ENCODE results near the gene ASB16. TPM values are rescaled to one million over a fixed set of nuclear protein-coding genes. Genes with fewer than 3 reads are reported as not detected.

Gene ASB16
- total and polyA plus RNA-seq, 9 of the 15 experiments (the other 6 are each of a cell fraction or from before 2014, with no cell fraction given): 0.03 to 0.07 TPM; not detected in 7

DNA sequence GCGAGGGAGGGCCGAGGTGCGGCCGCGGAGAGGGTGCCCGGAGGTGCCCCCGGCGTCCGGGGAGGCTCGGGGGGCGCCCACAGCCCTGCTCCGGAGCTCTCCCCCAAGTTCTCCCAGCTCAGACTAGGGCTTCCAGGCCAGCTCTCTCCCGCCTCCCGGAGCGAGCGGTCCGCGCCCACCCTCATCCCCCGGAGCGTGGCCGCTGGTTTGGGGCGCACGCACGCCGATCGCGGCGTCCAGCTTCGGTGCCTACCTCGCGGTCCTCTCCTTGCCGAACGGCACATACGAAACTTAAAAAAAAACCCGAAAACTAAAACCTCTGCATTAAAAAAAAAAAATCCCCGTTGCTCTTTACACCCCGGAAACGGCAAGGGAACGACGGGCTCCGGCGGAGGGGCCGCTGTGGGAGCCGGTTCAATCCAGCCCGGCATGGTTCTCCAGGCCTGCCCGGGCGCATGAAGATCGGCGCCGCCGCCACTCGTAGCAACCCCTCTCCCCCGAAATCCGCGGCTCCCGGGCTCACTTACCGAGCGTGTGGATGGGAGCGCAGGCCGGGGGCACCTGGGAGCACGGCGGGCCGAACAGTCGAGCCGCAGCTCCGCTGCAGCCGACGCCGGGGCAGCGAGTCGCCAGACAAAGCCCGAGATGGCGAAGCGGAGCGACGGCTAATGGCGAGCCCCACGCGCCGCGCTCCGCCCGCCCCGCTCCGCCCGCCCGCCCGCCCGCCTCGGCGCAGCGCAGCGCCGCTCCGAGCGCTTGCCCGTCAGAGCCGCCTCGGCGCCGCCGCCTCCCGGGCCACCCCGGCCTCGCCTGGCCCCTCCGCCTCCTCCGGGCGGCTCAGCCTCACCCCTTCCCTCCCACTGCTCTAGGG, 49.9 kb downstream of the ASB16 start (continued):
- TF ChIP-seq, protein P1, sequence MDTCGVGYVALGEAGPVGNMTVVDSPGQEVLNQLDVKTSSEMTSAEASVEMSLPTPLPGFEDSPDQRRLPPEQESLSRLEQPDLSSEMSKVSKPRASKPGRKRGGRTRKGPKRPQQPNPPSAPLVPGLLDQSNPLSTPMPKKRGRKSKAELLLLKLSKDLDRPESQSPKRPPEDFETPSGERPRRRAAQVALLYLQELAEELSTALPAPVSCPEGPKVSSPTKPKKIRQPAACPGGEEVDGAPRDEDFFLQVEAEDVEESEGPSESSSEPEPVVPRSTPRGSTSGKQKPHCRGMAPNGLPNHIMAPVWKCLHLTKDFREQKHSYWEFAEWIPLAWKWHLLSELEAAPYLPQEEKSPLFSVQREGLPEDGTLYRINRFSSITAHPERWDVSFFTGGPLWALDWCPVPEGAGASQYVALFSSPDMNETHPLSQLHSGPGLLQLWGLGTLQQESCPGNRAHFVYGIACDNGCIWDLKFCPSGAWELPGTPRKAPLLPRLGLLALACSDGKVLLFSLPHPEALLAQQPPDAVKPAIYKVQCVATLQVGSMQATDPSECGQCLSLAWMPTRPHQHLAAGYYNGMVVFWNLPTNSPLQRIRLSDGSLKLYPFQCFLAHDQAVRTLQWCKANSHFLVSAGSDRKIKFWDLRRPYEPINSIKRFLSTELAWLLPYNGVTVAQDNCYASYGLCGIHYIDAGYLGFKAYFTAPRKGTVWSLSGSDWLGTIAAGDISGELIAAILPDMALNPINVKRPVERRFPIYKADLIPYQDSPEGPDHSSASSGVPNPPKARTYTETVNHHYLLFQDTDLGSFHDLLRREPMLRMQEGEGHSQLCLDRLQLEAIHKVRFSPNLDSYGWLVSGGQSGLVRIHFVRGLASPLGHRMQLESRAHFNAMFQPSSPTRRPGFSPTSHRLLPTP (IDR thresholded peaks at IDR 0.05; ENCODE audit: borderline replicate concordance, extremely low read depth, insufficient read length): no peak
- TF ChIP-seq, protein P2, sequence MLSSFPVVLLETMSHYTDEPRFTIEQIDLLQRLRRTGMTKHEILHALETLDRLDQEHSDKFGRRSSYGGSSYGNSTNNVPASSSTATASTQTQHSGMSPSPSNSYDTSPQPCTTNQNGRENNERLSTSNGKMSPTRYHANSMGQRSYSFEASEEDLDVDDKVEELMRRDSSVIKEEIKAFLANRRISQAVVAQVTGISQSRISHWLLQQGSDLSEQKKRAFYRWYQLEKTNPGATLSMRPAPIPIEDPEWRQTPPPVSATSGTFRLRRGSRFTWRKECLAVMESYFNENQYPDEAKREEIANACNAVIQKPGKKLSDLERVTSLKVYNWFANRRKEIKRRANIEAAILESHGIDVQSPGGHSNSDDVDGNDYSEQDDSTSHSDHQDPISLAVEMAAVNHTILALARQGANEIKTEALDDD (IDR thresholded peaks at IDR 0.05): no peak
- TF ChIP-seq MIER1 (IDR thresholded peaks at IDR 0.05; ENCODE audit: low read depth): no peak
- TF ChIP-seq, protein P3, sequence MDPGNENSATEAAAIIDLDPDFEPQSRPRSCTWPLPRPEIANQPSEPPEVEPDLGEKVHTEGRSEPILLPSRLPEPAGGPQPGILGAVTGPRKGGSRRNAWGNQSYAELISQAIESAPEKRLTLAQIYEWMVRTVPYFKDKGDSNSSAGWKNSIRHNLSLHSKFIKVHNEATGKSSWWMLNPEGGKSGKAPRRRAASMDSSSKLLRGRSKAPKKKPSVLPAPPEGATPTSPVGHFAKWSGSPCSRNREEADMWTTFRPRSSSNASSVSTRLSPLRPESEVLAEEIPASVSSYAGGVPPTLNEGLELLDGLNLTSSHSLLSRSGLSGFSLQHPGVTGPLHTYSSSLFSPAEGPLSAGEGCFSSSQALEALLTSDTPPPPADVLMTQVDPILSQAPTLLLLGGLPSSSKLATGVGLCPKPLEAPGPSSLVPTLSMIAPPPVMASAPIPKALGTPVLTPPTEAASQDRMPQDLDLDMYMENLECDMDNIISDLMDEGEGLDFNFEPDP (CRISPR knock-in tag; IDR thresholded peaks at IDR 0.05): no peak
- TF ChIP-seq, protein P4, sequence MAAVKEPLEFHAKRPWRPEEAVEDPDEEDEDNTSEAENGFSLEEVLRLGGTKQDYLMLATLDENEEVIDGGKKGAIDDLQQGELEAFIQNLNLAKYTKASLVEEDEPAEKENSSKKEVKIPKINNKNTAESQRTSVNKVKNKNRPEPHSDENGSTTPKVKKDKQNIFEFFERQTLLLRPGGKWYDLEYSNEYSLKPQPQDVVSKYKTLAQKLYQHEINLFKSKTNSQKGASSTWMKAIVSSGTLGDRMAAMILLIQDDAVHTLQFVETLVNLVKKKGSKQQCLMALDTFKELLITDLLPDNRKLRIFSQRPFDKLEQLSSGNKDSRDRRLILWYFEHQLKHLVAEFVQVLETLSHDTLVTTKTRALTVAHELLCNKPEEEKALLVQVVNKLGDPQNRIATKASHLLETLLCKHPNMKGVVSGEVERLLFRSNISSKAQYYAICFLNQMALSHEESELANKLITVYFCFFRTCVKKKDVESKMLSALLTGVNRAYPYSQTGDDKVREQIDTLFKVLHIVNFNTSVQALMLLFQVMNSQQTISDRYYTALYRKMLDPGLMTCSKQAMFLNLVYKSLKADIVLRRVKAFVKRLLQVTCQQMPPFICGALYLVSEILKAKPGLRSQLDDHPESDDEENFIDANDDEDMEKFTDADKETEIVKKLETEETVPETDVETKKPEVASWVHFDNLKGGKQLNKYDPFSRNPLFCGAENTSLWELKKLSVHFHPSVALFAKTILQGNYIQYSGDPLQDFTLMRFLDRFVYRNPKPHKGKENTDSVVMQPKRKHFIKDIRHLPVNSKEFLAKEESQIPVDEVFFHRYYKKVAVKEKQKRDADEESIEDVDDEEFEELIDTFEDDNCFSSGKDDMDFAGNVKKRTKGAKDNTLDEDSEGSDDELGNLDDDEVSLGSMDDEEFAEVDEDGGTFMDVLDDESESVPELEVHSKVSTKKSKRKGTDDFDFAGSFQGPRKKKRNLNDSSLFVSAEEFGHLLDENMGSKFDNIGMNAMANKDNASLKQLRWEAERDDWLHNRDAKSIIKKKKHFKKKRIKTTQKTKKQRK (IDR thresholded peaks at IDR 0.05; ENCODE audit: borderline replicate concordance, low read depth, low read length): no peak
- TF ChIP-seq, protein P5, sequence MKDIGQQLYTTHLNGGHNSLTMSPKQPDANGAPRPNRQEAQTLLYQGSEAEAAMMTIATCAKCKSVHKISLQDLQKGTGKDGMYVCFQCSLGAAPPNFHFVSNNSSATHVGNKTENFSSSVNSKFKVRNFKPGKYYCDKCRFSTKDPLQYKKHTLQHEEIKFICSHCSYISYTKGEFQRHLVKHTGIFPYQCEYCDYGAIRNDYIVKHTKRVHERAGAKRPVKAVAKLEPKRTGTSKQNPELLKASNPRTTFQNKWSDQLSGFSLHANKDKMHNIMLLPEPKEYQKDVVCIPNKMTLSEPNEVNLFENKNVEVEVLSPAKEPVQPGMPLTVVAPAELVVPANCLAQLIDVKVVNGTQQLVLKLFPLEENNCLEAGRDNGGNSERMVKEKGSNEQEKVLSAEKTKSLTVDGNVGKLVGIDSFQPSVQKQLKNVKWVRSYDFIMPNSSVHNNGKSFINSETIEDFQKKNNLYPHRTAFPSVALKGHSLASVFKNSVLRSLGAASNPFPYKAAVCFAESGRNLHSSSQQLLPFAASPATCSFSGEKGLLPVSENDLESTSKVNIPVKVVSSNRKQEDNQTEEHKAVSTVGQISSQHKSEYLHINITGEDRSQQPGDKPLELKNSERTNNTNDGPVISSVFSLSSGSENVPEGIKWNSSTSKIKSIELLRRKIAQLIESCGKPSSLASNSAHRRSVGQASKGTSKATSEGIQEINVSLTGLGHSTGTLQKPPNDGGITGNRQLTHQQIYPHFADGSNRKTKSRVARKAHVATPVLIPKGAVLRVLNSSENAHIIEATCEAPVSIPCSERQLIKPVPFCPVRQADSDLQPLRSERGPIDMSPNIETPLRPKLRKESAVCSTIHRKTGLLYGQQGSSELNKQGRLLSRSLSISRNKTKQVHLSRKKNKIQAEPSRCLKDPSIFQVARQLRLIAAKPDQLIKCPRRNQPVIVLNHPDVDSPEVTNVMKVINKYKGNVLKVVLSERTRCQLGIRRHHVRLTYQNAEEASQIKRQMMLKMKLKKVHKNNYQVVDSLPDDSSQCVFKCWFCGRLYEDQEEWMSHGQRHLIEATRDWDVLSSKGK (CRISPR knock-in tag; IDR thresholded peaks at IDR 0.05): no peak
- no peak for TF ChIP-seq FOXK2 (conservative IDR thresholded peaks at IDR 0.05 in 1 of 2, IDR thresholded peaks at IDR 0.05 in 1 of 2; ENCODE audit: low read depth in 2 of 2)
- no peak for TF ChIP-seq CBX2 (IDR thresholded peaks at IDR 0.05; ENCODE audit: insufficient read depth, low read length, poor library complexity, severe bottlenecking)
- no peak for TF ChIP-seq ETV1 (tag; conservative IDR thresholded peaks at IDR 0.05; ENCODE audit: low read depth)
- TF ChIP-seq, protein P6, sequence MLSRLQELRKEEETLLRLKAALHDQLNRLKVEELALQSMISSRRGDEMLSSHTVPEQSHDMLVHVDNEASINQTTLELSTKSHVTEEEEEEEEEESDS (CRISPR knock-in tag; IDR thresholded peaks at IDR 0.05): no peak
- no peak for TF ChIP-seq ZNF644 (tag; IDR thresholded peaks at IDR 0.05; ENCODE audit: low read depth)
- TF ChIP-seq ZNF57 (CRISPR knock-in tag; IDR thresholded peaks at IDR 0.05): no peak
